ENCODE measurements around the gene MYO16.

Gene MYO16

GRCh38 chr13:108629181-108629752 lies at the start of gene MYO16:
Gene MYO16, plus strand, starts transcription at chr13:108629611. Its CDS starts 234 bp downstream, at chr13:108629845.
- in situ Hi-C loops (cut with HindIII; ENCODE audit: low sequenced_read_pairs): no loop called here

- in situ Hi-C loops (cut with HindIII; ENCODE audit: low sequenced_read_pairs): no loop called here
Observed at GRCh38 chr13:108586826-108587225, 42.6 kb upstream of the MYO16 start.

- in situ Hi-C loops (cut with HindIII; ENCODE audit: low sequenced_read_pairs): no loop called here
Observed at GRCh38 chr13:108588516-108588915, 40.9 kb upstream of the MYO16 start.

GRCh38 chr13:108594153-108594552 lies 35.3 kb upstream of the MYO16 start:
- in situ Hi-C loops (cut with HindIII; ENCODE audit: low sequenced_read_pairs): no loop called here

- in situ Hi-C loops (cut with HindIII; ENCODE audit: low sequenced_read_pairs): no loop called here
Observed at GRCh38 chr13:108595436-108596274, 33.8 kb upstream of the MYO16 start.

- in situ Hi-C loops (cut with HindIII; ENCODE audit: low sequenced_read_pairs): no loop called here
Observed at GRCh38 chr13:108597943-108598342, 31.5 kb upstream of the MYO16 start.

- in situ Hi-C loops (cut with HindIII; ENCODE audit: low sequenced_read_pairs): no loop called here
Observed at GRCh38 chr13:108606424-108606823, 23.0 kb upstream of the MYO16 start.

- in situ Hi-C loops (cut with HindIII; ENCODE audit: low sequenced_read_pairs): no loop called here
Observed at GRCh38 chr13:108609353-108609752, 20.1 kb upstream of the MYO16 start.

GRCh38 chr13:108610507-108610906 lies 18.9 kb upstream of the MYO16 start:
- in situ Hi-C loops (cut with HindIII; ENCODE audit: low sequenced_read_pairs): no loop called here

- in situ Hi-C loops (cut with HindIII; ENCODE audit: low sequenced_read_pairs): no loop called here
Observed at GRCh38 chr13:108615241-108615640, 14.2 kb upstream of the MYO16 start.

- in situ Hi-C loops (cut with HindIII; ENCODE audit: low sequenced_read_pairs): no loop called here
Observed at GRCh38 chr13:108618233-108618632, 11.2 kb upstream of the MYO16 start.

- in situ Hi-C loops (cut with HindIII; ENCODE audit: low sequenced_read_pairs): loop anchor here (5.0 kb wide), 1 partner anchor 71 kb away; no protein-coding TSS in a partner anchor
Observed at GRCh38 chr13:108621462-108621861, 7.9 kb upstream of the MYO16 start.

GRCh38 chr13:108624108-108624507 lies 5.3 kb upstream of the MYO16 start:
- in situ Hi-C loops (cut with HindIII; ENCODE audit: low sequenced_read_pairs): loop anchor here (5.0 kb wide), 1 partner anchor 68 kb away; no protein-coding TSS in a partner anchor

GRCh38 chr13:108624979-108625378 lies 4.4 kb upstream of the MYO16 start:
- in situ Hi-C loops (cut with HindIII; ENCODE audit: low sequenced_read_pairs): loop anchor here (5.0 kb wide), 1 partner anchor 67 kb away; no protein-coding TSS in a partner anchor

GRCh38 chr13:108629988-108630387 lies 577 bp downstream of the MYO16 start:
- in situ Hi-C loops (cut with HindIII; ENCODE audit: low sequenced_read_pairs): no loop called here

- in situ Hi-C loops (cut with HindIII; ENCODE audit: low sequenced_read_pairs): no loop called here
Observed at GRCh38 chr13:108632649-108633167, 3.3 kb downstream of the MYO16 start.

- in situ Hi-C loops (cut with HindIII; ENCODE audit: low sequenced_read_pairs): no loop called here
Observed at GRCh38 chr13:108638901-108639300, 9.5 kb downstream of the MYO16 start.

- in situ Hi-C loops (cut with HindIII; ENCODE audit: low sequenced_read_pairs): no loop called here
Observed at GRCh38 chr13:108643646-108644353, 14.4 kb downstream of the MYO16 start.

- in situ Hi-C loops (cut with HindIII; ENCODE audit: low sequenced_read_pairs): no loop called here
Observed at GRCh38 chr13:108645376-108645775, 16.0 kb downstream of the MYO16 start.

GRCh38 chr13:108650271-108650670 lies 20.9 kb downstream of the MYO16 start:
- in situ Hi-C loops (cut with HindIII; ENCODE audit: low sequenced_read_pairs): no loop called here

- in situ Hi-C loops (cut with HindIII; ENCODE audit: low sequenced_read_pairs): no loop called here
Observed at GRCh38 chr13:108656742-108657141, 27.3 kb downstream of the MYO16 start.
